Parathyroid adenoma (tissue), 2 donors: Measurements from ENCODE around the gene PARD3B.

Source experiments
- H2AFZ ChIP-seq: fragments of 300-600 bp; sonication (generic); one replicate; pipeline ENCODE4 v1.7.0; 2017; ENCODE audit warnings: antibody characterized with exemption, mild to moderate bottlenecking
- H3K27ac ChIP-seq: fragments of 300-600 bp; sonication (generic); one replicate; pipeline ENCODE4 v1.7.0; 2017
- H3K27me3 ChIP-seq: fragments of 300-600 bp; sonication (generic); one replicate; pipeline ENCODE4 v1.7.0; 2017; ENCODE audit warnings: low read length; ENCODE audit not compliant: control insufficient read depth, insufficient read depth
- H3K36me3 ChIP-seq: fragments of 300-600 bp; sonication (generic); one replicate; pipeline ENCODE4 v1.7.0; 2017; ENCODE audit warnings: low read length; ENCODE audit not compliant: control insufficient read depth, insufficient read depth
- H3K4me1 ChIP-seq: fragments of 300-600 bp; sonication (generic); one replicate; pipeline ENCODE4 v1.7.0; 2017; ENCODE audit warnings: control low read depth
- H3K4me2 ChIP-seq: fragments of 300-600 bp; sonication (generic); one replicate; pipeline ENCODE4 v1.7.0; 2017; ENCODE audit warnings: low read length
- H3K4me3 ChIP-seq: fragments of 300-600 bp; sonication (generic); one replicate; pipeline ENCODE4 v1.7.0; 2017; ENCODE audit warnings: low read depth, low read length
- H3K79me2 ChIP-seq: fragments of 300-600 bp; sonication (generic); one replicate; pipeline ENCODE4 v1.7.0; 2017; ENCODE audit warnings: control low read depth
- H3K9ac ChIP-seq: fragments of 300-600 bp; sonication (generic); one replicate; pipeline ENCODE4 v1.7.0; 2017; ENCODE audit warnings: mild to moderate bottlenecking
- H3K9me3 ChIP-seq: fragments of 300-600 bp; sonication (generic); one replicate; pipeline ENCODE4 v1.7.0; 2017; ENCODE audit warnings: low read length; ENCODE audit not compliant: control insufficient read depth
- TF ChIP-seq, protein P1 (sequence below): fragments of 300-600 bp; sonication (generic); IDR thresholded peaks from one replicate; pipeline ENCODE4 v1.7.0; 2017; ENCODE audit warnings: antibody characterized with exemption, mild to moderate bottlenecking
- donor health status: primary hyperparathyroidism.

The PARD3B gene

DNA sequence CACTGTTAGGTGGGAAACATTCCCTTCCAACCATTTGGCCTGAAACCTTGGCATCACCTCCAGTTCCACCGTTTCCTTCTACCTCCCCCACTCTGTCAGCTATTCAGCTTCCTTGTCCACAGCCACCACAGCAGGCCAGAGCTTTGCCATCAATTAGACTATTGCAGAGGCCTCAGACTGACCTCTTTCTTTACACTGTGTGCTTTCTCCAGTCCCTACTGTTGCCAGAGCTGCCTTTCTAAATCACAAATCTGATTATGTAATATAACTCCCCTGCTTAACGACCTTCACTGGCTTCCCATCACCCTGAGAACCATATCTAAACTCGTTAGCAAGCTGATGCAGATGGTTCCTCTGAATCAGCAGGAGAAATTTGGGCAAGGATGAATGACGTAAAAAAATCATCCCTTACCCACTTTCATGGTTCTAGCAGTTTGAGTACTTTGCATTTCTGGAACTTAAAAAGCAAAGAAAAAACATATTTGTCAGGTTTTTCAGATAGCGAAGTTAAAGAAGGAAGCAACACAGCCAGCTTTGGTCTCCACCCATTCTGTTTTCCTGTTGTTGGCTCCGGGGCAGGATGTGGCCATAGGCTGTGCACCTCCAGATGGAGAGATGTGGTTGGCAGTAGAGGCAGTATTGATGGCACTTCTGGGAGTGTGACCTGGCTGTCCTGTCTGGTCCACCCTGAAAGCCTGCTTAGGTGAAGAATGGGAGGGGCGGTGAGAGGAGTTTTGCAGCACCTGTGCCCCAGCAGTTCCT, 422.1 kb downstream of the PARD3B start:
- H2AFZ ChIP-seq = no peak overlapping the region
- no peaks in the 10 kb centered on the region for H3K4me1 ChIP-seq
- no peak overlapping the region for H3K9ac ChIP-seq
- peaks cover 2% of the 10 kb centered on the region for H3K79me2 ChIP-seq
- no peak overlapping the region for H3K4me3 ChIP-seq
- H3K36me3 ChIP-seq = no peaks in the 10 kb centered on the region
- no peaks in the 10 kb centered on the region for H3K9me3 ChIP-seq
- no peak overlapping the region for H3K4me2 ChIP-seq
- TF ChIP-seq, protein P1, sequence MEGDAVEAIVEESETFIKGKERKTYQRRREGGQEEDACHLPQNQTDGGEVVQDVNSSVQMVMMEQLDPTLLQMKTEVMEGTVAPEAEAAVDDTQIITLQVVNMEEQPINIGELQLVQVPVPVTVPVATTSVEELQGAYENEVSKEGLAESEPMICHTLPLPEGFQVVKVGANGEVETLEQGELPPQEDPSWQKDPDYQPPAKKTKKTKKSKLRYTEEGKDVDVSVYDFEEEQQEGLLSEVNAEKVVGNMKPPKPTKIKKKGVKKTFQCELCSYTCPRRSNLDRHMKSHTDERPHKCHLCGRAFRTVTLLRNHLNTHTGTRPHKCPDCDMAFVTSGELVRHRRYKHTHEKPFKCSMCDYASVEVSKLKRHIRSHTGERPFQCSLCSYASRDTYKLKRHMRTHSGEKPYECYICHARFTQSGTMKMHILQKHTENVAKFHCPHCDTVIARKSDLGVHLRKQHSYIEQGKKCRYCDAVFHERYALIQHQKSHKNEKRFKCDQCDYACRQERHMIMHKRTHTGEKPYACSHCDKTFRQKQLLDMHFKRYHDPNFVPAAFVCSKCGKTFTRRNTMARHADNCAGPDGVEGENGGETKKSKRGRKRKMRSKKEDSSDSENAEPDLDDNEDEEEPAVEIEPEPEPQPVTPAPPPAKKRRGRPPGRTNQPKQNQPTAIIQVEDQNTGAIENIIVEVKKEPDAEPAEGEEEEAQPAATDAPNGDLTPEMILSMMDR = no peak
- no peaks in the 10 kb centered on the region for H3K27me3 ChIP-seq
- no peak overlapping the region for H3K27ac ChIP-seq

DNA sequence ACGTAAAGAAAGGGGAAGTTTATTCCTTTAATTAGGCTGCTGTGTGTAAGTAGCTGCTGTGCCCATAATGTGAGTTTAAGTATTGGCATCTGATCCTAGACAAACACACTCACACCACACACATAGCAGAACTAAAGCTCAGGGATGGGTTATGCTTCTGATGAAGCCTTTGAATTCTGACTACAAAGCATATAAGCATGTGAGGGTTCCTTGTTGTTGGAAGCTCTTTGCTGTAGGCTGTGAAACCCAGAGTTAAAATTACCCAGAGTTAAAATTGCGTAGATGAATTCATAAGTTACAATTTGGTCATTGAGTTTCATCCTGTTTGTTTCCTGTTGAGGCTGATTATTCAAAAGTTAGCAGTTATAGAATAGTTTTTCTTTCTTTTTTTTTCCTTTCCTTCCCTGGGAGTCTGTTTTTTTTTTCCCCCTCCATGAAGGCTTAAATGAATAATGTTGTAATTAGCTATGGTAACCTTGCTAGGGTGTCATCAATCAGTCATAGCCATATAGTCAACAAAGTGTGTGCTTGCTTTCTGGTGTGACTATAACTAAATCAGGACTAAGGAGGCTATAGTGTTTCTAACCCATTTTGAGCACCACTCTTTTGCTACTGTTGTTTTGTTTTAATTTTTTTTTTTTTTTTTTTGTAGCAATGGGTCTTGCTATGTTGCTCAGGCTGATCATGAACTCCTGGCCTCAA, 426.1 kb downstream of the PARD3B start:
- no peak overlapping the region for H3K27ac ChIP-seq
- no peaks in the 10 kb centered on the region for H3K27me3 ChIP-seq

DNA sequence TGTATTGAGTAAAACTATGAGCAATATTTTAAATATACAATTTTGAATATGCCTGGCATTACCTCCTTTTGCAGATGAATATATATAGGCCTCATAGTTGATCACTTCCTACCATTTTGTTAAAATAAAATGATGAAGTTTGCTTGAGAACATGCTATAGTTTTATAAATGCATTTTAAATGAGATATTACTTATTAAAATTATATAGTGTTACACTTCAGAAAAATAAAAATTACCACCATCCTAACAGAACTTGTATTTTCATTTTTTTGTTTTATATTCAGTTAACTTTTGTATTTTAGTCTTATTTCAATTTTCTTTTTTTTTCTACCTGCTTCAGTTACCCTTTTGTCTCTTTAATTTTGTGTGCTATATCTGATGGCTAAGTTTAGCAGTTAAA, 426.9 kb downstream of the PARD3B start:
- H3K36me3 ChIP-seq = no peaks in the 10 kb centered on the region
- H3K79me2 ChIP-seq = peaks cover 2% of the 10 kb centered on the region
- no peak overlapping the region for H3K9ac ChIP-seq
- H3K4me1 ChIP-seq = no peaks in the 10 kb centered on the region
- TF ChIP-seq, protein P1 = no peak
- no peak overlapping the region for H3K27ac ChIP-seq
- H3K4me2 ChIP-seq = no peak overlapping the region
- no peak overlapping the region for H2AFZ ChIP-seq
- no peaks in the 10 kb centered on the region for H3K9me3 ChIP-seq
- H3K27me3 ChIP-seq = no peaks in the 10 kb centered on the region
- no peak overlapping the region for H3K4me3 ChIP-seq

More for the DNA sequence above, 426.1 kb downstream of the PARD3B start:
- H3K4me1 ChIP-seq = no peaks in the 10 kb centered on the region
- H3K4me3 ChIP-seq = no peak overlapping the region
- no peaks in the 10 kb centered on the region for H3K36me3 ChIP-seq
- TF ChIP-seq, protein P1 = no peak
- H3K9ac ChIP-seq = no peak overlapping the region
- H3K79me2 ChIP-seq = peaks cover 2% of the 10 kb centered on the region
- no peaks in the 10 kb centered on the region for H3K9me3 ChIP-seq
- no peak overlapping the region for H3K4me2 ChIP-seq
- no peak overlapping the region for H2AFZ ChIP-seq

DNA sequence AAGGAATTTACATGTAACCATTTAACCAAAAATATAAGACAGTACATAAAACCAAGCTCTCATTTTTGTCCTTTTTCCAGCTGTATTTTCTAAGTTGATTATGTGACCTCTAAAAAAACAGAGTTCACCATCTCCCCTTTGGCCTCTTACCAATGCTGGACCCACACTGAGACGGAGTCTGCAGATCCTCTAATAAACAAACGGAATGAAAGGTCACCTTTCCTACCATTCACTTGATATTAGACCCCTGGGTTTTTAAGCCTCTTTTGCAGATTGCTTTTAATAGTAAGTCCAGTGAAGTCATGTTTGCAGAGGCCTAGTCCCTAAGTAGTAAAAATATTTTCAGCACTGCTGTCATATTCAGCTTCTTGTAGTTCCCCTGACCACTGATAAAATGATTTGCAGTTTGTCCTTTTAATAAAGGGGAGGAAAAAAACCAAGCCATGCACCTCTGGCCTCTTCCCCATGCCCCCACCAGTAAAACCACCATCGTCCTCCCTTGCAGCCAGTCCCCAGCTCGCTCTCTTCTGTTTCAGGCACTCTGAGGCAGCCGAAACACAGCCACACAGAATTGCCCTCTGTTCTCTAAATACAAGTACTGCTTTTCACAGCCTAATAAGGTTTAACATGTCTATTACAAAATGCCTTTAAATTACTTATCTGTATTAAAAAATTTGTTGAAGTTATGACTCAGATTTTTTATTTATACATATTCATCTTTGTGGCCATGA, 427.5 kb downstream of the PARD3B start:
- H3K4me3 ChIP-seq = no peak overlapping the region
- peaks cover 2% of the 10 kb centered on the region for H3K79me2 ChIP-seq
- H3K9me3 ChIP-seq = no peaks in the 10 kb centered on the region
- H3K36me3 ChIP-seq = no peaks in the 10 kb centered on the region
- H3K27ac ChIP-seq = no peak overlapping the region
- TF ChIP-seq, protein P1 = no peak
- no peaks in the 10 kb centered on the region for H3K4me1 ChIP-seq
- no peaks in the 10 kb centered on the region for H3K27me3 ChIP-seq
- H2AFZ ChIP-seq = no peak overlapping the region
- no peak overlapping the region for H3K9ac ChIP-seq
- H3K4me2 ChIP-seq = no peak overlapping the region
